Esophagus squamous epithelium (tissue), 4 donors: ENCODE measurements around the gene NFATC4.

Source experiments
- CTCF ChIP-seq, 6 experiments: fragments of 450-650 bp in 4 of 6; fragments of 200-600 bp in 2 of 6; sonication (generic) in 2 of 6; IDR thresholded peaks; one replicate each; pipeline ENCODE4 v1.5.1; 2016 to 2019; ENCODE audit warnings: antibody characterized with exemption in 6 of 6, mild to moderate bottlenecking in 4 of 6, moderate library complexity in 4 of 6
- POLR2A ChIP-seq, 4 donors: fragments of 450-650 bp; IDR thresholded peaks; one replicate each; pipeline ENCODE4 v1.6.1; 2017; ENCODE audit warnings: antibody characterized with exemption in 4 of 4, mild to moderate bottlenecking in 4 of 4, moderate library complexity in 3 of 4

GRCh38 chr14:24325041-24325530 is 42.9 kb upstream of the NFATC4 start:
- TF ChIP-seq CTCF (IDR thresholded peaks at IDR 0.05) (no peak), POLR2A (IDR thresholded peaks at IDR 0.05) (no peak)
